NOMO-1 treated with DMSO at 0.1 percent for 48 hours (cell line): ENCODE results near the gene HSP90AA1.
"Not testable (repeated sequence)": the region's sequence is repeated elsewhere in the genome, so short reads cannot be mapped to it uniquely, and the experiment has no call there.

Experiments used
- DNase-seq: peaks from one replicate; lab custom pipeline; 2025; ENCODE audit not compliant: unreplicated experiment; lab: John Stamatoyannopoulos, UW

Gene HSP90AA1

GRCh38 chr14:102074415-102074964, 12.4 kb downstream of the HSP90AA1 start:
- no peak for DNase-seq

- no peak for DNase-seq
Measured at GRCh38 chr14:102071283-102071998, 15.4 kb downstream of the HSP90AA1 start.

- no peak for DNase-seq
Measured at GRCh38 chr14:102066041-102066451, 20.8 kb downstream of the HSP90AA1 start.

- DNase-seq, result not testable (repeated sequence)
Measured at GRCh38 chr14:102064590-102064989, 22.3 kb downstream of the HSP90AA1 start.

GRCh38 chr14:102063808-102064429, 22.9 kb downstream of the HSP90AA1 start:
- DNase-seq, result no peak

GRCh38 chr14:102063109-102063807, 23.6 kb downstream of the HSP90AA1 start:
- peak; percentile 83 for DNase-seq

GRCh38 chr14:102058961-102059360, 27.9 kb downstream of the HSP90AA1 start:
- DNase-seq, result no peak

GRCh38 chr14:102058146-102058545, 28.7 kb downstream of the HSP90AA1 start:
- DNase-seq, result no peak

GRCh38 chr14:102057480-102058114, 29.2 kb downstream of the HSP90AA1 start:
- no peak for DNase-seq

- DNase-seq, result no peak
Measured at GRCh38 chr14:102056694-102057442, 30.0 kb downstream of the HSP90AA1 start.

- no peak for DNase-seq
Measured at GRCh38 chr14:102055181-102055901, 31.5 kb downstream of the HSP90AA1 start.

GRCh38 chr14:102052522-102052921, 34.3 kb downstream of the HSP90AA1 start:
- DNase-seq, result no peak

GRCh38 chr14:102050625-102051024, 36.2 kb downstream of the HSP90AA1 start:
- DNase-seq, result no peak

- DNase-seq, result no peak
Measured at GRCh38 chr14:102050026-102050405, 36.8 kb downstream of the HSP90AA1 start.

GRCh38 chr14:102049258-102050025, 37.4 kb downstream of the HSP90AA1 start:
- DNase-seq, result no peak

GRCh38 chr14:102047808-102048540, 38.9 kb downstream of the HSP90AA1 start:
- no peak for DNase-seq

- DNase-seq, result no peak
Measured at GRCh38 chr14:102046337-102047278, 40.2 kb downstream of the HSP90AA1 start.
